Measurements from ENCODE around the gene MGST1. TPM values are rescaled to one million over a fixed set of nuclear protein-coding genes. Genes with fewer than 3 reads are reported as not detected.
"Not testable (repeated sequence)": the region's sequence is repeated elsewhere in the genome, so short reads cannot be mapped to it uniquely, and the experiment has no call there.

MGST1 gene
- polyA plus RNA-seq, 12 donors: 9.1 to 43.4 (median 20.6) TPM; not detected in 1

- no peak for DNase-seq
Measured at GRCh38 chr12:16348435-16349130, 1.1 kb downstream of the MGST1 start.

GRCh38 chr12:16349131-16349460 is 1.7 kb downstream of the MGST1 start:
- no peak for DNase-seq

GRCh38 chr12:16350682-16351081 is 3.2 kb downstream of the MGST1 start:
- DNase-seq: no peak

GRCh38 chr12:16352481-16352880 is 5.0 kb downstream of the MGST1 start:
- DNase-seq: no peak

- no peak for DNase-seq
Measured at GRCh38 chr12:16358878-16359277, 11.4 kb downstream of the MGST1 start.

- DNase-seq: peak; percentile 24
Measured at GRCh38 chr12:16359512-16360491, 12.4 kb downstream of the MGST1 start.

GRCh38 chr12:16361142-16361783 is 13.8 kb downstream of the MGST1 start:
- DNase-seq: no peak

- DNase-seq: no peak
Measured at GRCh38 chr12:16362550-16362949, 15.1 kb downstream of the MGST1 start.

GRCh38 chr12:16369156-16369555 is 21.7 kb downstream of the MGST1 start:
- no peak for DNase-seq

- no peak for DNase-seq
Measured at GRCh38 chr12:16370096-16370495, 22.7 kb downstream of the MGST1 start.

GRCh38 chr12:16382652-16383312 is 35.3 kb downstream of the MGST1 start:
- not testable (repeated sequence) for DNase-seq

GRCh38 chr12:16384732-16385131 is 37.3 kb downstream of the MGST1 start:
- no peak for DNase-seq

- DNase-seq: peak; percentile 76
Measured at GRCh38 chr12:16385782-16386646, 38.6 kb downstream of the MGST1 start.

- no peak for DNase-seq
Measured at GRCh38 chr12:16387919-16388318, 40.5 kb downstream of the MGST1 start.

- DNase-seq: no peak
Measured at GRCh38 chr12:16389594-16389993, 42.1 kb downstream of the MGST1 start.

GRCh38 chr12:16392846-16393535 is 45.5 kb downstream of the MGST1 start:
- no peak for DNase-seq

- DNase-seq: no peak
Measured at GRCh38 chr12:16399101-16399500, 51.7 kb downstream of the MGST1 start.

GRCh38 chr12:16401835-16402234 is 54.4 kb downstream of the MGST1 start:
- not testable (repeated sequence) for DNase-seq

GRCh38 chr12:16407346-16407745 is 59.9 kb downstream of the MGST1 start:
- no peak for DNase-seq

All from muscle of arm (tissue), 12 donors.